ENCODE results near the gene GABRG2.
"Not testable (repeated sequence)": the region's sequence is repeated elsewhere in the genome, so short reads cannot be mapped to it uniquely, and the experiment has no call there.

The GABRG2 gene

GRCh38 chr5:162067655-162068411, at the start of gene GABRG2:
Gene GABRG2 (plus strand): TSS chr5:162067773. CDS start chr5:162068000, 227 bp downstream.
- no peak for DNase-seq (ENCODE audit: low read depth)

- no peak for DNase-seq (ENCODE audit: low read depth)
Measured at GRCh38 chr5:162025312-162025711, 42.3 kb upstream of the GABRG2 start.

- DNase-seq (ENCODE audit: low read depth): no peak
Measured at GRCh38 chr5:162026803-162027202, 40.8 kb upstream of the GABRG2 start.

- DNase-seq (ENCODE audit: low read depth): no peak
Measured at GRCh38 chr5:162037431-162037830, 30.1 kb upstream of the GABRG2 start.

- DNase-seq (ENCODE audit: low read depth): no peak
Measured at GRCh38 chr5:162047279-162047678, 20.3 kb upstream of the GABRG2 start.

GRCh38 chr5:162052676-162053075, 14.9 kb upstream of the GABRG2 start:
- DNase-seq (ENCODE audit: low read depth): no peak

- not testable (repeated sequence) for DNase-seq (ENCODE audit: low read depth)
Measured at GRCh38 chr5:162055095-162055494, 12.5 kb upstream of the GABRG2 start.

GRCh38 chr5:162067162-162067561, 411 bp upstream of the GABRG2 start:
- DNase-seq (ENCODE audit: low read depth): no peak

- no peak for DNase-seq (ENCODE audit: low read depth)
Measured at GRCh38 chr5:162068412-162068811, 839 bp downstream of the GABRG2 start.

GRCh38 chr5:162068936-162069335, 1.4 kb downstream of the GABRG2 start:
- no peak for DNase-seq (ENCODE audit: low read depth)

GRCh38 chr5:162078805-162079204, 11.2 kb downstream of the GABRG2 start:
- no peak for DNase-seq (ENCODE audit: low read depth)

- no peak for DNase-seq (ENCODE audit: low read depth)
Measured at GRCh38 chr5:162091336-162091735, 23.8 kb downstream of the GABRG2 start.

GRCh38 chr5:162096448-162096847, 28.9 kb downstream of the GABRG2 start:
- no peak for DNase-seq (ENCODE audit: low read depth)

- no peak for DNase-seq (ENCODE audit: low read depth)
Measured at GRCh38 chr5:162107591-162107990, 40.0 kb downstream of the GABRG2 start.

GRCh38 chr5:162119801-162120200, 52.2 kb downstream of the GABRG2 start:
- no peak for DNase-seq (ENCODE audit: low read depth)

GRCh38 chr5:162128117-162128516, 60.5 kb downstream of the GABRG2 start:
- DNase-seq (ENCODE audit: low read depth): no peak

GRCh38 chr5:162132348-162132747, 64.8 kb downstream of the GABRG2 start:
- DNase-seq (ENCODE audit: low read depth): no peak

- no peak for DNase-seq (ENCODE audit: low read depth)
Measured at GRCh38 chr5:162139190-162139589, 71.6 kb downstream of the GABRG2 start.

GRCh38 chr5:162154242-162154641, 86.7 kb downstream of the GABRG2 start:
- DNase-seq (ENCODE audit: low read depth): no peak

GRCh38 chr5:162160401-162160800, 92.8 kb downstream of the GABRG2 start:
- no peak for DNase-seq (ENCODE audit: low read depth)

GRCh38 chr5:162163663-162164062, 96.1 kb downstream of the GABRG2 start:
- no peak for DNase-seq (ENCODE audit: low read depth)

GRCh38 chr5:162174358-162174974, 106.9 kb downstream of the GABRG2 start:
- no peak for DNase-seq (ENCODE audit: low read depth)

GRCh38 chr5:162187371-162187770, 119.8 kb downstream of the GABRG2 start:
- no peak for DNase-seq (ENCODE audit: low read depth)

GRCh38 chr5:162189719-162190118, 122.1 kb downstream of the GABRG2 start:
- no peak for DNase-seq (ENCODE audit: low read depth)
